HuH-7 (cell line): ENCODE data around the gene SYTL3.
"Not testable (repeated sequence)": the region's sequence is repeated elsewhere in the genome, so short reads cannot be mapped to it uniquely, and the experiment has no call there.

Source experiments
- DNase-seq: peaks from one replicate; pipeline ENCODE4 v3.0.0; 2011; ENCODE audit warnings: low spot score

SYTL3 gene

GRCh38 chr6:158649289-158650143 lies at the start of gene SYTL3:
SYTL3 (plus strand) TSS chr6:158650054; CDS start chr6:158663269, 13,215 bp downstream.
- DNase-seq = no peak

- no peak for DNase-seq
Measured at GRCh38 chr6:158603261-158604047, 46.4 kb upstream of the SYTL3 start.

GRCh38 chr6:158604048-158604406 lies 45.8 kb upstream of the SYTL3 start:
- no peak for DNase-seq

- peak; percentile 92 for DNase-seq
Measured at GRCh38 chr6:158605266-158605878, 44.5 kb upstream of the SYTL3 start.

- DNase-seq = not testable (repeated sequence)
Measured at GRCh38 chr6:158606011-158606410, 43.8 kb upstream of the SYTL3 start.

- DNase-seq = no peak
Measured at GRCh38 chr6:158606935-158607334, 42.9 kb upstream of the SYTL3 start.

- no peak for DNase-seq
Measured at GRCh38 chr6:158607411-158608170, 42.3 kb upstream of the SYTL3 start.

- DNase-seq = no peak
Measured at GRCh38 chr6:158608221-158608620, 41.6 kb upstream of the SYTL3 start.

- DNase-seq = no peak
Measured at GRCh38 chr6:158609455-158610155, 40.2 kb upstream of the SYTL3 start.

GRCh38 chr6:158610319-158610968 lies 39.4 kb upstream of the SYTL3 start:
- DNase-seq = no peak

GRCh38 chr6:158611039-158611438 lies 38.8 kb upstream of the SYTL3 start:
- DNase-seq = no peak

- DNase-seq = no peak
Measured at GRCh38 chr6:158611541-158612370, 38.1 kb upstream of the SYTL3 start.

- DNase-seq = not testable (repeated sequence)
Measured at GRCh38 chr6:158614606-158615005, 35.2 kb upstream of the SYTL3 start.

GRCh38 chr6:158618289-158618688 lies 31.6 kb upstream of the SYTL3 start:
- DNase-seq = not testable (repeated sequence)

GRCh38 chr6:158619922-158620801 lies 29.7 kb upstream of the SYTL3 start:
- DNase-seq = no peak

GRCh38 chr6:158620963-158621693 lies 28.7 kb upstream of the SYTL3 start:
- no peak for DNase-seq

- DNase-seq = no peak
Measured at GRCh38 chr6:158621694-158622544, 27.9 kb upstream of the SYTL3 start.
